WTC11 (cell line): ENCODE data around the gene SLC25A6. TPM values are rescaled to one million over a fixed set of nuclear protein-coding genes. Genes with fewer than 3 reads are reported as not detected.
A peak's percentile ranks its signal among the peaks of the same experiment; 100 is the strongest.

ENCODE experiments used
- ATAC-seq: fragments of 200-7000 bp; cut with Tn5 transposase; 2 replicates; pipeline ENCODE4 v1.10.0; 2021; ENCODE audit warnings: mild to moderate bottlenecking, moderate library complexity
- CTCF ChIA-PET: fragments of 300-600 bp; sonication (Branson Sonifier 250); formaldehyde crosslinking; loops from one replicate; lab custom pipeline; 2021; ENCODE audit warnings: antibody characterized with exemption; lab: Charles Lee
- POLR2A ChIA-PET: fragments of 350-600 bp; sonication (Branson Sonifier 250); formaldehyde crosslinking; loops from one replicate; lab custom pipeline; 2021; ENCODE audit warnings: antibody characterized with exemption; lab: Charles Lee
- DNase-seq: peaks from one replicate; pipeline ENCODE4 v3.0.0; 2021; ENCODE audit warnings: low spot score
- H3K27ac Mint-ChIP-seq: 2 replicates; pipeline ENCODE4 v1.8.0; 2021; ENCODE audit warnings: mixed read lengths
- H3K27me3 Mint-ChIP-seq: 2 replicates; pipeline ENCODE4 v1.8.0; 2021; ENCODE audit warnings: low read depth, mild to moderate bottlenecking, moderate library complexity, mixed read lengths
- H3K36me3 Mint-ChIP-seq: 2 replicates; pipeline ENCODE4 v1.8.0; 2021; ENCODE audit warnings: mixed read lengths
- H3K4me1 Mint-ChIP-seq: 2 replicates; pipeline ENCODE4 v1.8.0; 2022; ENCODE audit warnings: mixed read lengths
- H3K4me3 Mint-ChIP-seq: 2 replicates; pipeline ENCODE4 v1.8.0; 2021; ENCODE audit warnings: mild to moderate bottlenecking, moderate library complexity, mixed read lengths
- H3K9me3 Mint-ChIP-seq: 2 replicates; pipeline ENCODE4 v1.8.0; 2021; ENCODE audit warnings: mixed read lengths
- CBFB ChIP-seq: sonication (generic); formaldehyde crosslinking; IDR thresholded peaks from 2 replicates; pipeline ENCODE4 v1.8.1; 2022; ENCODE audit warnings: mild to moderate bottlenecking, low read depth, missing genetic modification reagents
- ESRRA ChIP-seq: sonication (generic); formaldehyde crosslinking; IDR thresholded peaks from 2 replicates; pipeline ENCODE4 v1.8.1; 2022; ENCODE audit warnings: mild to moderate bottlenecking, missing genetic modification reagents, borderline replicate concordance
- NFATC4 ChIP-seq: fragments of 250-450 bp; sonication (Bioruptor Pico); IDR thresholded peaks from 2 replicates; pipeline ENCODE4 v1.9.0; 2021; ENCODE audit warnings: mild to moderate bottlenecking
- NFYB ChIP-seq: sonication (generic); formaldehyde crosslinking; conservative IDR thresholded peaks from 2 replicates; pipeline ENCODE4 v1.8.0; 2022; ENCODE audit warnings: low read depth, missing genetic modification reagents
- SMAD4 ChIP-seq: sonication (generic); formaldehyde crosslinking; IDR thresholded peaks from 2 replicates; pipeline ENCODE4 v1.8.0; 2022; ENCODE audit warnings: mild to moderate bottlenecking, missing genetic modification reagents
- SP1 ChIP-seq: sonication (generic); formaldehyde crosslinking; conservative IDR thresholded peaks from 2 replicates; pipeline ENCODE4 v1.8.1; 2022; ENCODE audit warnings: missing genetic modification reagents
- ZNF317 ChIP-seq: sonication (generic); formaldehyde crosslinking; IDR thresholded peaks from 2 replicates; pipeline ENCODE4 v1.8.1; 2023; ENCODE audit warnings: low read depth, mild to moderate bottlenecking, moderate library complexity, missing genetic modification reagents, borderline replicate concordance
- total RNA-seq: library from RNA; stranded (reverse); gene quantifications from 3 replicates; pipeline ENCODE4 v1.2.3, GENCODE V29; 2021
- TF ChIP-seq, protein P1 (sequence below): sonication (generic); formaldehyde crosslinking; IDR thresholded peaks from 2 replicates; pipeline ENCODE4 v1.8.0; 2022; ENCODE audit warnings: mild to moderate bottlenecking, missing genetic modification reagents
- TF ChIP-seq, protein P2 (sequence below): fragments of 250-450 bp; sonication (Bioruptor Pico); IDR thresholded peaks from 2 replicates; pipeline ENCODE4 v1.8.0; 2021; ENCODE audit warnings: mild to moderate bottlenecking
- TF ChIP-seq, protein P3 (sequence below): sonication (generic); formaldehyde crosslinking; IDR thresholded peaks from 2 replicates; pipeline ENCODE4 v1.8.1; 2022; ENCODE audit warnings: low read depth, missing genetic modification reagents, borderline replicate concordance
- TF ChIP-seq, protein P4 (sequence below): sonication (generic); formaldehyde crosslinking; conservative IDR thresholded peaks from 2 replicates; pipeline ENCODE4 v1.8.1; 2023; ENCODE audit warnings: mild to moderate bottlenecking, low read depth, missing genetic modification reagents, moderate library complexity
- TF ChIP-seq, protein P5 (sequence below): sonication (generic); formaldehyde crosslinking; IDR thresholded peaks from 2 replicates; pipeline ENCODE4 v1.8.0; 2022; ENCODE audit warnings: missing genetic modification reagents
- TF ChIP-seq, protein P6 (sequence below): sonication (generic); formaldehyde crosslinking; IDR thresholded peaks from 2 replicates; pipeline ENCODE4 v1.8.1; 2022; ENCODE audit warnings: mild to moderate bottlenecking, moderate library complexity, missing genetic modification reagents
- TF ChIP-seq, protein P7 (sequence below): fragments of 250-450 bp; sonication (Bioruptor Pico); conservative IDR thresholded peaks from 2 replicates; pipeline ENCODE4 v1.9.0; 2021; ENCODE audit warnings: mild to moderate bottlenecking
- TF ChIP-seq, protein P8 (sequence below): sonication (generic); formaldehyde crosslinking; IDR thresholded peaks from 2 replicates; pipeline ENCODE4 v1.8.1; 2023; ENCODE audit warnings: mild to moderate bottlenecking, missing genetic modification reagents, moderate library complexity
- TF ChIP-seq, protein P9 (sequence below): sonication (generic); formaldehyde crosslinking; conservative IDR thresholded peaks from 2 replicates; pipeline ENCODE4 v1.8.1; 2022; ENCODE audit warnings: mild to moderate bottlenecking, missing genetic modification reagents

SLC25A6 gene
- total RNA-seq, 1 experiment from 2014 or later: 627 TPM

DNA sequence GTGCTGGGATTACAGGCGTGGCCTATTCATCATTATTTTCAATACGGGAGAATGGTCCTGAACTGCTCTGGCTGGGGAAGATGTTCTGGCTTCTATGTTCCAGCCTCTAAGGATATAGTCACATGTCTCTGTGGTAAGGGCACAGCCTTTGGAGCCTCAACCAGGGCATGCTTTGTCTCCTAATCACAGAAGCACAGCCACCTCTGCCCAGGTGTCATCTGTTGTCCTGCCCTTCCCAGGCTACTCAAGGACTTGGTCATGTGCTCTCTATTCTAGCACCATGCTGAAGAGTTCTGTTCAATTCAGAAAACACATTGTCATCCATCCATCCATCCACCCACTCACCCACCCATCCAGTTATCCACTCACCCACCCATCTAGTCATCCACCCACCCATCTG, 31.3 kb upstream of the SLC25A6 start:
- CTCF ChIA-PET: no interaction called here
- H3K36me3 Mint-ChIP-seq: peaks cover 79% of the 10 kb centered on the region
- H3K9me3 Mint-ChIP-seq: peaks cover 39% of the 10 kb centered on the region
- H3K27me3 Mint-ChIP-seq: no peaks in the 10 kb centered on the region
- TF ChIP-seq, protein P1, sequence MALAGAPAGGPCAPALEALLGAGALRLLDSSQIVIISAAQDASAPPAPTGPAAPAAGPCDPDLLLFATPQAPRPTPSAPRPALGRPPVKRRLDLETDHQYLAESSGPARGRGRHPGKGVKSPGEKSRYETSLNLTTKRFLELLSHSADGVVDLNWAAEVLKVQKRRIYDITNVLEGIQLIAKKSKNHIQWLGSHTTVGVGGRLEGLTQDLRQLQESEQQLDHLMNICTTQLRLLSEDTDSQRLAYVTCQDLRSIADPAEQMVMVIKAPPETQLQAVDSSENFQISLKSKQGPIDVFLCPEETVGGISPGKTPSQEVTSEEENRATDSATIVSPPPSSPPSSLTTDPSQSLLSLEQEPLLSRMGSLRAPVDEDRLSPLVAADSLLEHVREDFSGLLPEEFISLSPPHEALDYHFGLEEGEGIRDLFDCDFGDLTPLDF (CRISPR knock-in tag): no peak
- TF ChIP-seq, protein P2, sequence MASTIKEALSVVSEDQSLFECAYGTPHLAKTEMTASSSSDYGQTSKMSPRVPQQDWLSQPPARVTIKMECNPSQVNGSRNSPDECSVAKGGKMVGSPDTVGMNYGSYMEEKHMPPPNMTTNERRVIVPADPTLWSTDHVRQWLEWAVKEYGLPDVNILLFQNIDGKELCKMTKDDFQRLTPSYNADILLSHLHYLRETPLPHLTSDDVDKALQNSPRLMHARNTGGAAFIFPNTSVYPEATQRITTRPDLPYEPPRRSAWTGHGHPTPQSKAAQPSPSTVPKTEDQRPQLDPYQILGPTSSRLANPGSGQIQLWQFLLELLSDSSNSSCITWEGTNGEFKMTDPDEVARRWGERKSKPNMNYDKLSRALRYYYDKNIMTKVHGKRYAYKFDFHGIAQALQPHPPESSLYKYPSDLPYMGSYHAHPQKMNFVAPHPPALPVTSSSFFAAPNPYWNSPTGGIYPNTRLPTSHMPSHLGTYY (CRISPR knock-in tag): peak; percentile 84
- H3K4me1 Mint-ChIP-seq: peaks cover 12% of the 10 kb centered on the region
- DNase-seq (no peak), ATAC-seq (no peak)
- POLR2A ChIA-PET: no interaction called here
- no peak overlapping the region for H3K4me3 Mint-ChIP-seq
- H3K27ac Mint-ChIP-seq: no peak overlapping the region

DNA sequence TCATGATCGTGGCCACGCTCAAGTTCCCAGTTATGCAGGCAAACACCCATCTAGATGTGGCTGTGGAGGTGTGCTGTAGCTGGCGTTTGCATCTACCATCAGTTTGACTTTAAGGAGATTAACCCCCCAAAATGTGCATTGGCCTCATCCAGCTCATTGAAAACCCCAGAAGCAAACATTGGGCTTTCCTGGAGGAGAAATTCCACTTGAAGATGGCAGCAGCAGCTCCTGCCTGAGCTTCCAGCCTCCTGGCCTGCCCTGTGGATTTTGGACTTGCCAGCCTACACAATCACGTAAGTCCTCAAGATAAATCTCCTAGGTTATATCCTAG, 30.2 kb upstream of the SLC25A6 start:
- Mint-ChIP-seq H3K9me3 (peaks cover 39% of the 10 kb centered on the region), H3K27me3 (no peaks in the 10 kb centered on the region), H3K36me3 (peaks cover 74% of the 10 kb centered on the region), H3K4me3 (no peak overlapping the region), H3K4me1 (peaks cover 12% of the 10 kb centered on the region), H3K27ac (no peak overlapping the region)
- TF ChIP-seq SMAD4: no peak
- no peak for TF ChIP-seq CBFB (CRISPR knock-in tag)
- TF ChIP-seq, protein P1 (CRISPR knock-in tag): no peak
- TF ChIP-seq, protein P3, sequence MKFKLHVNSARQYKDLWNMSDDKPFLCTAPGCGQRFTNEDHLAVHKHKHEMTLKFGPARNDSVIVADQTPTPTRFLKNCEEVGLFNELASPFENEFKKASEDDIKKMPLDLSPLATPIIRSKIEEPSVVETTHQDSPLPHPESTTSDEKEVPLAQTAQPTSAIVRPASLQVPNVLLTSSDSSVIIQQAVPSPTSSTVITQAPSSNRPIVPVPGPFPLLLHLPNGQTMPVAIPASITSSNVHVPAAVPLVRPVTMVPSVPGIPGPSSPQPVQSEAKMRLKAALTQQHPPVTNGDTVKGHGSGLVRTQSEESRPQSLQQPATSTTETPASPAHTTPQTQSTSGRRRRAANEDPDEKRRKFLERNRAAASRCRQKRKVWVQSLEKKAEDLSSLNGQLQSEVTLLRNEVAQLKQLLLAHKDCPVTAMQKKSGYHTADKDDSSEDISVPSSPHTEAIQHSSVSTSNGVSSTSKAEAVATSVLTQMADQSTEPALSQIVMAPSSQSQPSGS (CRISPR knock-in tag): no peak
- TF ChIP-seq NFYB (CRISPR knock-in tag): no peak
- no peak for TF ChIP-seq ZNF317
- TF ChIP-seq ESRRA: no peak
- TF ChIP-seq, protein P4, sequence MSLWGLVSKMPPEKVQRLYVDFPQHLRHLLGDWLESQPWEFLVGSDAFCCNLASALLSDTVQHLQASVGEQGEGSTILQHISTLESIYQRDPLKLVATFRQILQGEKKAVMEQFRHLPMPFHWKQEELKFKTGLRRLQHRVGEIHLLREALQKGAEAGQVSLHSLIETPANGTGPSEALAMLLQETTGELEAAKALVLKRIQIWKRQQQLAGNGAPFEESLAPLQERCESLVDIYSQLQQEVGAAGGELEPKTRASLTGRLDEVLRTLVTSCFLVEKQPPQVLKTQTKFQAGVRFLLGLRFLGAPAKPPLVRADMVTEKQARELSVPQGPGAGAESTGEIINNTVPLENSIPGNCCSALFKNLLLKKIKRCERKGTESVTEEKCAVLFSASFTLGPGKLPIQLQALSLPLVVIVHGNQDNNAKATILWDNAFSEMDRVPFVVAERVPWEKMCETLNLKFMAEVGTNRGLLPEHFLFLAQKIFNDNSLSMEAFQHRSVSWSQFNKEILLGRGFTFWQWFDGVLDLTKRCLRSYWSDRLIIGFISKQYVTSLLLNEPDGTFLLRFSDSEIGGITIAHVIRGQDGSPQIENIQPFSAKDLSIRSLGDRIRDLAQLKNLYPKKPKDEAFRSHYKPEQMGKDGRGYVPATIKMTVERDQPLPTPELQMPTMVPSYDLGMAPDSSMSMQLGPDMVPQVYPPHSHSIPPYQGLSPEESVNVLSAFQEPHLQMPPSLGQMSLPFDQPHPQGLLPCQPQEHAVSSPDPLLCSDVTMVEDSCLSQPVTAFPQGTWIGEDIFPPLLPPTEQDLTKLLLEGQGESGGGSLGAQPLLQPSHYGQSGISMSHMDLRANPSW (CRISPR knock-in tag): no peak
- no peak for TF ChIP-seq NFATC4 (CRISPR knock-in tag)
- TF ChIP-seq, protein P5, sequence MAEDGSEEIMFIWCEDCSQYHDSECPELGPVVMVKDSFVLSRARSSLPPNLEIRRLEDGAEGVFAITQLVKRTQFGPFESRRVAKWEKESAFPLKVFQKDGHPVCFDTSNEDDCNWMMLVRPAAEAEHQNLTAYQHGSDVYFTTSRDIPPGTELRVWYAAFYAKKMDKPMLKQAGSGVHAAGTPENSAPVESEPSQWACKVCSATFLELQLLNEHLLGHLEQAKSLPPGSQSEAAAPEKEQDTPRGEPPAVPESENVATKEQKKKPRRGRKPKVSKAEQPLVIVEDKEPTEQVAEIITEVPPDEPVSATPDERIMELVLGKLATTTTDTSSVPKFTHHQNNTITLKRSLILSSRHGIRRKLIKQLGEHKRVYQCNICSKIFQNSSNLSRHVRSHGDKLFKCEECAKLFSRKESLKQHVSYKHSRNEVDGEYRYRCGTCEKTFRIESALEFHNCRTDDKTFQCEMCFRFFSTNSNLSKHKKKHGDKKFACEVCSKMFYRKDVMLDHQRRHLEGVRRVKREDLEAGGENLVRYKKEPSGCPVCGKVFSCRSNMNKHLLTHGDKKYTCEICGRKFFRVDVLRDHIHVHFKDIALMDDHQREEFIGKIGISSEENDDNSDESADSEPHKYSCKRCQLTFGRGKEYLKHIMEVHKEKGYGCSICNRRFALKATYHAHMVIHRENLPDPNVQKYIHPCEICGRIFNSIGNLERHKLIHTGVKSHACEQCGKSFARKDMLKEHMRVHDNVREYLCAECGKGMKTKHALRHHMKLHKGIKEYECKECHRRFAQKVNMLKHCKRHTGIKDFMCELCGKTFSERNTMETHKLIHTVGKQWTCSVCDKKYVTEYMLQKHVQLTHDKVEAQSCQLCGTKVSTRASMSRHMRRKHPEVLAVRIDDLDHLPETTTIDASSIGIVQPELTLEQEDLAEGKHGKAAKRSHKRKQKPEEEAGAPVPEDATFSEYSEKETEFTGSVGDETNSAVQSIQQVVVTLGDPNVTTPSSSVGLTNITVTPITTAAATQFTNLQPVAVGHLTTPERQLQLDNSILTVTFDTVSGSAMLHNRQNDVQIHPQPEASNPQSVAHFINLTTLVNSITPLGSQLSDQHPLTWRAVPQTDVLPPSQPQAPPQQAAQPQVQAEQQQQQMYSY (CRISPR knock-in tag): no peak
- TF ChIP-seq, protein P6, sequence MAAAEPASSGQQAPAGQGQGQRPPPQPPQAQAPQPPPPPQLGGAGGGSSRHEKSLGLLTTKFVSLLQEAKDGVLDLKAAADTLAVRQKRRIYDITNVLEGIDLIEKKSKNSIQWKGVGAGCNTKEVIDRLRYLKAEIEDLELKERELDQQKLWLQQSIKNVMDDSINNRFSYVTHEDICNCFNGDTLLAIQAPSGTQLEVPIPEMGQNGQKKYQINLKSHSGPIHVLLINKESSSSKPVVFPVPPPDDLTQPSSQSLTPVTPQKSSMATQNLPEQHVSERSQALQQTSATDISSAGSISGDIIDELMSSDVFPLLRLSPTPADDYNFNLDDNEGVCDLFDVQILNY: no peak
- TF ChIP-seq, protein P7, sequence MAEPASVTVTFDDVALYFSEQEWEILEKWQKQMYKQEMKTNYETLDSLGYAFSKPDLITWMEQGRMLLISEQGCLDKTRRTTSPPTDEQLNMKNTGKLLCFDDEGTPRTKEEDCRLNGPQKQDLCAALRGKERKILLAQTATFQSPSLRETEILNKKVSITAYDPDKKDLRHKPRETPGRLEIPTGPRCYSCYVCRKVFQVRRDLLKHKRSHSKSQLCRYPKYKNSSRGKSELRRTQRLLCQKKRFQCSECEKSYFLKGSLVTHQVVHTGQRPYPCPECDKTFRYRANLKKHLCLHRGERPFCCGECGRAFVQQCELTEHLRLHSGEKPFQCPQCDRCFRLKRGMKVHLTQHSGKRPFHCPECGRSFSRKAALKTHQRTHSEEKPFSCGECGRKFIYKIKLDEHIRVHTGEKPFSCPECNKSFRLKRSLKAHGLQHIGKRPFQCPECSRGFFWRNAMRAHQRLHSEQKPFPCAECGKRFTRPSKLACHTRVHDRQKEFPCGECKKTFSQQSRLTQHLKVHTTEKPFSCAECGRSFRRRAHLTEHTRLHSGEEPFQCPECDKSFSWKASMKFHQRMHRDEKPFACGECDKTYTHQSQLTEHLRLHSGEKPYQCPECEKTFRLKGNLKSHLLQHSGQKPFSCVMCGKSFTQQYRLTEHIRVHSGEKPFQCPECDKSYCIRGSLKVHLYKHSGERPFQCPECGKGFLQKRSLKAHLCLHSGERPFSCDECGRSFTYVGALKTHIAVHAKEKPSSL (CRISPR knock-in tag): no peak
- TF ChIP-seq, protein P8, sequence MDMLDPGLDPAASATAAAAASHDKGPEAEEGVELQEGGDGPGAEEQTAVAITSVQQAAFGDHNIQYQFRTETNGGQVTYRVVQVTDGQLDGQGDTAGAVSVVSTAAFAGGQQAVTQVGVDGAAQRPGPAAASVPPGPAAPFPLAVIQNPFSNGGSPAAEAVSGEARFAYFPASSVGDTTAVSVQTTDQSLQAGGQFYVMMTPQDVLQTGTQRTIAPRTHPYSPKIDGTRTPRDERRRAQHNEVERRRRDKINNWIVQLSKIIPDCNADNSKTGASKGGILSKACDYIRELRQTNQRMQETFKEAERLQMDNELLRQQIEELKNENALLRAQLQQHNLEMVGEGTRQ: no peak
- no peak for TF ChIP-seq SP1 (CRISPR knock-in tag)
- TF ChIP-seq, protein P9, sequence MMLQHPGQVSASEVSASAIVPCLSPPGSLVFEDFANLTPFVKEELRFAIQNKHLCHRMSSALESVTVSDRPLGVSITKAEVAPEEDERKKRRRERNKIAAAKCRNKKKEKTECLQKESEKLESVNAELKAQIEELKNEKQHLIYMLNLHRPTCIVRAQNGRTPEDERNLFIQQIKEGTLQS (CRISPR knock-in tag): no peak
- ChIA-PET CTCF (no interaction called here), POLR2A (no interaction called here)
- DNase-seq (no peak), ATAC-seq (no peak)
